COLO668 (cell line): ENCODE measurements around the gene SORCS2.

Experiments used
- DNase-seq: peaks from one replicate; lab custom pipeline; 2025; ENCODE audit not compliant: unreplicated experiment; lab: John Stamatoyannopoulos, UW

SORCS2 gene

DNA sequence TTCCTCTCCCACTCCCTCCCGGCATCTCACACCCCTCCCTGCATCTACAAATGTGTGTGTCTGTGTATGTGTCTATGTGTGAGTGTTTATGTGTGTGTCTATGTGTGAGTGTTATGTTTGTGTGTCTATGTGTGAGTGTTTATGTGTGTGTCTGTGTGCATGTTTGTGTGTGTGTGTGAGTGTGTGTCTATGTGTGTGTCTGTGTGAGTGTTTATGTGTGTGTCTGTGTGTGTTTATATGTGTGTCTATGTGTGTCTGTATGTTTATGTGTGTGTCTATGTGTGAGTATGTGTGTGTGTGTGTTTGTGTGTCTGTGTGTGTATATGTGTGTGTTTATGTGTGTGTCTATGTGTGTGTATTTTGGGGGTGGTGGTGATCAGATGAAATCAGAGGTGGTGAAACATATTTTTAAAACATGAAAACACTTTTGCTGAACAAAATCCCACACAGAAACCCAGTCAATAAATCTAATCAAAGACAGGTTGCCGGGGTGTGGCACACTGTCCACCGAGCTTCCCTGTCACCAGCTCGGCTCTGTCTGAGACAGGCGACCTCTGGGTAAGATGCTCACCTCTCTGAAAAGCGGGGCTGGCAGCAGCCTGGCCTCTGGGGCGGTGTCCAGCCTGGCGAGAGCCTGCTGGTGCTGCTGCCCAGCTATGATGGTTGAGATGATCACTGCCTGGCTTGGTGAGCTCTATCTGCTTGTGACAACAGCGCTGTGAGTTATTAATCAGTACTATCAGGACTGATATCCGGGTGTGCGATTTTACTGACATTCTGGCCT lies 429.1 kb downstream of the SORCS2 start:
- DNase-seq = no peak

DNA sequence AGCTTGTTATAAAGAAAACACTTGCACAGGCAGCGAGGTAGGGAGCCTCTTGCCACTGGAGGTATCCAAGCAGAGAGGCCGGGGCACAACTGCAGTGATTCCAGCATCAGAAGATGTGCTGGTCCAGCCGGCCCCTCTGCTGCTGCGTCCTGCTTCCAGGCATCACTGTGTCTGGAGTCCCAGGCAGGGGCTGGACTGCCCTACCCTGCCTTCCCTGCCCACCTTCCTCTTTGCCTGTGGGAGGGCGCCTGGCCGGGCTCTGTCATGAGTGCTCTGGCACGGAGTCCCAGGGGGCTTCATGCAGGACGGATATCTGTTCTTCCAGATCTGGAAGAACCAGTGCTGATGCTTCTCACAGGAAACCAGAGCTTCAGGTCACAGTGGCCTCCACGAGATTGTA lies 430.0 kb downstream of the SORCS2 start:
- DNase-seq = no peak

DNA sequence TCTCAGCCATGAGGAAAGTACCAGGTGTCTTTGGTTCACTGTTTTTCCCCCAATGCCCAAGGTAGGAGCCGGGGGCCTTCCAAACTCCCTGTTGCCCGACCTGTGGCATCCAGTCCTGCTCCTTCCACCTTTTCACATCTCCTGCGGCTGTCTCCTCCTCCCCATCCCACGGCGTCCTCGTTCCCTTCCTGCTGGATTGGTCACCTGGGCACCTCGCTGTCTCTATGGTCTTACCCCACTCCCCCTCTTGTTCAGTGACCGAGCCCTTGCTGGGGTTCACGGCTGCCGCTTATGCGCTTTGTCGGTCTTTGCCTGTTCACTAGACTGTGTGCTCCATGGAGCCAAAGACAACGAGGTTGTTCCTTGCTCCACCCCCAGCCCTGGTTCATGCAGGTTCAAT lies 431.1 kb downstream of the SORCS2 start:
- DNase-seq = no peak

DNA sequence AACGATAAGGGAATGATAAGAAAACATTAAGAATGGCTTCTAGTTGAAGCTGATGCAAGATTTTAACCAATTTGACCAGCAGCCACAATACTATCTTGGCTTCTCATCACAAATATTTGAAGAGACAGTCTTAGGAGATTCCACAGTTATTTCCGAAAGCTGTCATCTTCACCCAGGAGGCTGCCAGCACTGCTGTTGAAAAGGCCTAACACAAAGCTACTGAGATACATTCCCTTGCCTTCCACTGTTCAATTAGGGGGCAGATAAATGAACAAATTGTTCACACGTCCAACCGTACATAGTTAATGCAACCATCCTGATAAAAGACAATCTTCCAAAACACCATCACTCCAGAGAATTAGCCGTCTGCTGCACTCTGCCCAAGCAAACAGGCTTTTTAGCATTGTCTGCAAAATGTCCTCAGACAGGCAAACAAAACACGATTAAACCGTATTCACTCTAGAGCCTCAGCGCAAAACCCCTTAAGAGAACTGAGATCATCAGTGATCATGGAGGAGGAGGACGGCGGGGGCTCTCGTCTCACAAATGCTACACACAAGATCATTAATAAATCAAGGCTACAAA lies 432.1 kb downstream of the SORCS2 start:
- no peak for DNase-seq

DNA sequence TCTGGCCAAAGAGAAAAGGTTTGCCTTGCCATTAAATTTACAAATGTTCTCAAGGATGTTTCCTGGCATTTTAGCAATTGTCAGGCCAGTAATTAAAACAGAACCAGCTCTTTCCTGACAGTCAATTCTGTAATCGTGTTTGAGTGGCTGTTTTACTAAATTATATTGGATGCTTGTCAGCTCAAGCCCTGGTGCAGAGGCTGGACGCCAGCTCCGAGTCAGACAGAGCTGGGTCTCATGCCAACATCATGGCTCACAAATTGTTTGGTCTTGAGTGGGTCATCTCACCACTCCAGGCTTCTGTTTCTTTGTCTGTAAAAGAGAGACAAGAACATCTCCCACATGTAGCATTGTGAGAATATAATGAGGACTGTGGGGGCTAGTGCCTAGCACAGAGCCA lies 432.7 kb downstream of the SORCS2 start:
- DNase-seq = no peak

DNA sequence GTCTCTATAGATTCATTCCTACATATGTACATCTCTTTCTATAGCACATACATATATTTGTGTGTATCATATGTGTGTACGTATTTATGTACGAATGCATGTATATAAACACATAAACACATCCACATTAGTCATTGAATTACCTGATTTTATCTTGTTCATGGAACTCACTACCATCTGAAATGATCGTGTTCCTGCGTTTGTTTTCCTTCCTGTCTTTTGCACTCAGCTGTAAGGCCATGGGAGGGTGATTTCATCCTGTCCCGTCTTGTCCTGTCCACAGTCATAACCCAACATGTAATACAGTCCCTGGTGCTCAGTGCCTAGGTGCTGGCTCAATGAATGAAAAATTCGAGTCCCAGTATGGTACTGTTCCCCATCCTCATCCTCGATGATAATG lies 434.2 kb downstream of the SORCS2 start:
- DNase-seq = no peak

DNA sequence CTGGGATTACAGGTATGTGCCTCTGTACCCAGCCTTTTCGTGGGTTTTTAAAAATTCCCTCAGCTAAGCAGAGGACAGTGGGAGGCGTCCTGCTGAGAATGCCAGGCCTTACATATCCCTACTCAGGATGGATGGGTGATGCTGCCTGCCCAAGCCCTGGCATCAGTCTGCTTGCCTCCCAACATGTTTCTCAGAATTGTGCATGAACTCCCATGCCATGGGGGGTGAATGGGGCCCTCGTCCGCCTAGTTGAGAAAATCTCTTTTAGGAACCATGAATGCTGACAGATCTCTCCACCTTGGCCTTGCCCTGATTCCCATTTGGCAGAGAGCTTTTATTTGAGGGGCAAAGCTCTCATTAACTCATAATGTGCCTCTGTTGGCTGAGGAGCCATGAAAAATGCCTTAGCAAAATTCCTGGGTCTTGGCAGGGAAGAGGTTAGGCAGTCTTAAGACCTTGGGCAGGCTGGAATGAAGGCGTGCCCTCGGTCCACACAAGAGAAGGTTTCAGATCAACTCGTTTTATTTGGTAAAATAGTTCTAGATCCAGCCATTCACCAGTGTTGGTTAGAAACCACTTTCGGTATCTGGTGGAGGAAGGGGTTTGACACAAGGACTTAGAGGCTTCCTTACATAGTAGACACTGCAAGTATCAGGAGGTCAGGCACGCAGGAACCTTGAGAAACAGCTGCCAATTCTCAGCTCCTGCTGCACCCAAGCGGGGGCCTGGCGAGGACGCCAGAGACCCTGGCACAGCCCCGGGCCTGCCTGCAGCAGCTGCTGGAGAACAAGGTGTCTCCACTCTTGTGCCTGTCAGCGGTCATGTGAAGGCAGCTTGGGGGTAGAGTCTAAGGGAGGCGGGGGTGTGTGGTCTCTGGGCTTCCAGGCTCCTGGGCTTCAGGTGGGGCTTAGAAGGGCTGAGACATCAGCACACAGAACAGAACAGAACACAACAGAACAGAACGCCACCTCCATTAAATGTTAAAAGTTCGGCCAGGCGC lies 435.2 kb downstream of the SORCS2 start:
- DNase-seq = no peak

DNA sequence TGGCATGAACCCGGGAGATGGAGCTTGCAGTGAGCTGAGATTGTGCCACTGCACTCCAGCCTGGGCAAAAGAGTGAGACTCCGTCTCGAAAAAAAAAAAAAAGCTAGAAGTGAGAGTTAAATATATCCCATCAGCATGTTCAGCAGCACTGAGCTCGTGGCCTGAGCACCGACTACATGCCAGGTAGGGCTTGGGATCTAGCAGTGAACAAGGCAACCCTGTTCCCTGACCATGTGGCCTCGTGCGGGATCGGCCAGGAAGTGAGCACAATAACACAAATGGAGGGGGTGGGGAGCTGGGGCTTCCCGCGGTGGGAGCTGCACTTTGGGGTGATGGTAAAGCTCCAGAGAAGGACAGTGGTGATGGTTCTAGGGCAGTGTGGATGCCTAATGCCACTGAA lies 436.1 kb downstream of the SORCS2 start:
- no peak for DNase-seq

DNA sequence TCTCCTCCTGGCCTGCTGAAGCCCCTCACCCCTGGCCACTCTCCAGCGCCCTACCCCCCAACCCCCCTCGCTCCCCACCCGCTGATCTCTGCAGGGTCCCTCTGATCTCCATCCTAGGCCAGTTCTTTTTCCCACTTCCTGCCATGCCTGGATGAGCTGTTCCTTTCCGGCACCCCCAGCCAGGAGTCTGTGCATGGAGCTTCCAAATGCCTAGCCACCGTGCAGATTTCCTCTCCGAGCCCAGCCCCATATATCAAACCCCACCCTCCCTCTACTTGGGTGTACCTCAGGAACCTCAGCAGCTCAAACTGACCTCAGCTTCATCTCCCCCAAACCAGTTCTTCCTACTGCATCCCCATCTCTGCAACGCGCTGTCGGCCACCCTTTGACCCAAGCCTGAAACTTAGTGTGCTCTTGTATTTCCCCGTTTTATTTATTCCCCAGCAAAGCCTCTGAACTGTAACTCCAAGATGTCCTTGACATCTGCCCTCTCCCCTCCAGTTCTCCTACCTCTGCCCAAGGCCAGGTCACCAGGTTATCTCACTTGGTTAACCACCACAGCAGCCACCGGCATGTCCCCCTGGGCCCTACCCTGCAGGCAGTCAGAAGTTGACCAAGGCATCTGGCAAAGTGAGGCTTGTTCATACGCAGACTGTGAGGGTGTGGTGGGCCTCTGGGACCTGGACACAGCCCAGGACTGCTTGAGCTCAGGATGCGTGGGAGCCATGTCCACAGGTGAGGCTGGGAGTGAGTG lies 437.3 kb downstream of the SORCS2 start:
- no peak for DNase-seq

DNA sequence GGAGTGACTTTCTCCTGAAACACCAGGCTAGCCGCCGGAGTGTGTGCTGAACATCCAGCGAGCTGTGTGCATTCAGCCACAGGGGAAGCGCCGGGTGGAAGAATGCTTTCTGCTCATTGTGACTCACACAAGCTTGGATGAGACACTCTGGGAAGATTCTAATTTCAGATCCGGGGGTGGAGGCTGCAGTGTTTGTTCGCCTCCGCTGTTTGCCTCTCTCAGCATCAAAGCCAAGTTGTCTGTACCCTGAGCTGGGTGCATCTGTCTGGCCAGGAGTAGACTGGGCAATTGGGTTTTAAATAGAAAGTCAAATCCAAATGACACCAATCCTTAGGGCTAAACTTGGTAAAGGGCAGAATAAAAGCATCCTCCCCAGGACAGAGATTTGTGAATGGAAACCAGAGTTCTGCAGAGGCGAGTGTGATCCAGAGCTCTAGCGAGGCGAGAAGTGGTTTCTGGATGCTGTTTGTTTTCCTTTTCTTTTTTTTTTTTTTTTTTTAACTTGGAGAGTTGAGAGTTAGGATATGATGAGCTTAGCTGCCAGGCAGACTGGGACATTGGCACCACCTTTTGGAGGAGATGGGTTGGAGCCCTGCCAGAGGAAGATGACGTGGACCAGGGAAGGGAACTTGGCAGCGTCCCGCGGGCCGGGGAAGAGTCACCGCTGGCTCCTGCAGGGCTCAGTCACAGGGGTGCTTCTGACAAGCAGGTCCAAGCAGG lies 438.4 kb downstream of the SORCS2 start:
- DNase-seq = no peak

DNA sequence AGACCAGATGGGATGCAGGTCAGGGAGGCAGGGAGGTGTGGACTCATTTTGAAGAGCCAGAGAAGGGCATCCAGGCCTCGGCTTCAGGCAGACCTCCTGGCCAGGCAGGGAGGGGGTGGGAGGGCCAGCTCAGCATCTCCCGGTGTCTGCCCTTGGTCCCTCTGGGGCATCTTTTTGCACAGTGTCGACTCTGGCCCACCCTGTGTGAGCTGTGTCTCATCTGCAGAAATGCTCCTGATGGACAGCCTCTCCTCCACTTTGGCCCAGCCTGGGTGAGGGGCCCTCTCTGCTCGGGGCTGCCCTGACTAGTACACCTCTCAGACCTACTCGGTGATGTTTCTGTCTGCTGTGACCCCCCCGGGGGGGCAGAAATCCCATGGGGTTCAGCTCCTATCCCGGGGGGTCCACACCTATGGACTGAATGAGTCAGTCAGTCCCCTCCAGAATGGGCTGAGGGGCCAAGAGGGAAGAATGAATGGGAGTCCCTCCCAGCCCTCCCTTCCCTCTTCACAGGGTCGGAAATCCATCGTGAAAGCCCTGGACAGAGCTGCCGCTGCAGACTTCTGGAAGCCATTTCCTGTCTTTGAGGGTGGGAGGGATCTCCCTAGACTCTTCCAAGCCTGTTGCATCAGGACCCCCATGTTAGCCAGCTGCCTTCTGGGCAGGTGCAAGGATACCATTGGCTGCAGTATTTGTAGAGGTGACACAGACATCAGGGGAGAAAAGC lies 439.1 kb downstream of the SORCS2 start:
- DNase-seq = no peak

DNA sequence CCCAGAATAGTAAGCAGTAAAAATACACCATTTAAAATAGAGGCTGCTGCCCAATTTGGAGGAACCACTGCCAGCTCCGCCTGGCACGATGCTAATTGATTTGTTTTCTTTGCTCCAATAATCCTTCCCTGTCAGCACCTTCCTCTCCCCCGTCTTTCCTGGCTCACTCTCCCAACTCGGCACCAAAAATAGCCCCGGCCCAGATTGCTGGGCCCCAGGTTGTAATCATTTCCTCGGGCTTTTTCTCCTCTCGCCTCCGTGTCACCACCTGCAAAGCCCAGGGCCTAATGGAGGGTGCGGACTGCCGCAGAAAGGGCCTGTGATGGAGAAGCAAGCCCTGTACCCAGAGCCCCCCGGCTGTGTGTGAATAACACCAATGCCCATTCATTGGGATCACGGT lies 440.0 kb downstream of the SORCS2 start:
- DNase-seq = no peak

DNA sequence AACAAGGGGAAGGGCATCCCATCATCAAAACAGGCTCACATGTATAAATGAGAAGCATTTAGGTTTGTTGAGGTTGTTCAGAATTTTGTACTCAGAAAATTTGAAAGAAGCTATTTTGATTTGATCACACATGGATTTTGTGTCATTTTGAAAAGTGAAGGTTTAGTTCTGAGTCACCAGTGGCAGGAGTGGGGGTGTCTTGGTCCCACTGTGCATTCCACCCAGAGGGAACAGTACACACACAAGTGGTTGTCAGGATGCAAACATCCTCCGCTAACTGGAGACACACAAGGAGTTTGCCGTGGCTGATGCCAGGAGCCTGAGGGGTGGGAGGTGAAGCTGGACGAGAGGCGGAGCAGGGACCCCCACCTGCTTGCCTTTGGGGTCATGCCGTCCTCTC lies 440.6 kb downstream of the SORCS2 start:
- DNase-seq = no peak

DNA sequence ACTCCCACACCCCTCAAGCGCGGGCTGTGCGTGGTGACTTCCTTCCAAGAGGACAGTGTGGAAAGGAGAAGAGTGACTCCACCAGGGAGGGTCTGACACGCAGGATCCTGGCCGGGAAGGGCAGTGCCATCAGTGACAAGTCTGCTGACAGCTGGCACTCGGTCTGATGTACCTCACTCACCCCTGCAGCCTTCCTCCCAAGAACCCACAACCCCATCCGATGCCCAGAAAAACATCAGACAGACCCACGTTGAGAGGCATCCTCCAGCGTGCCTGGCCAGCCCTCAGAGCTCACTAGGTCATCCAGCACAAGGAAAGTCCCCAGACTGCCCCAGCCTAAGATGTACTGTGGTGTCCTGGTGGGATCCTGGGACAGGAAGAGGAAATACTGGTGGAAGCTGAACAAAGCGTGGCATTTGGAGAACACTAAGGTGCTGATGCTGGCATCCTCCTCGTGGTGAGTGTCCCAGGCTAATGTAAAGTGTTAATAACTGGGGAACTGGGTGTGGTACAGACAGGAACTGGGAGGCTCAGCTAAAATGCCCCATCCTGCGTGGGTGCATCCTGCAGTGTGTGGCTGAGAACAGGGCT lies 442.4 kb downstream of the SORCS2 start:
- DNase-seq = no peak

DNA sequence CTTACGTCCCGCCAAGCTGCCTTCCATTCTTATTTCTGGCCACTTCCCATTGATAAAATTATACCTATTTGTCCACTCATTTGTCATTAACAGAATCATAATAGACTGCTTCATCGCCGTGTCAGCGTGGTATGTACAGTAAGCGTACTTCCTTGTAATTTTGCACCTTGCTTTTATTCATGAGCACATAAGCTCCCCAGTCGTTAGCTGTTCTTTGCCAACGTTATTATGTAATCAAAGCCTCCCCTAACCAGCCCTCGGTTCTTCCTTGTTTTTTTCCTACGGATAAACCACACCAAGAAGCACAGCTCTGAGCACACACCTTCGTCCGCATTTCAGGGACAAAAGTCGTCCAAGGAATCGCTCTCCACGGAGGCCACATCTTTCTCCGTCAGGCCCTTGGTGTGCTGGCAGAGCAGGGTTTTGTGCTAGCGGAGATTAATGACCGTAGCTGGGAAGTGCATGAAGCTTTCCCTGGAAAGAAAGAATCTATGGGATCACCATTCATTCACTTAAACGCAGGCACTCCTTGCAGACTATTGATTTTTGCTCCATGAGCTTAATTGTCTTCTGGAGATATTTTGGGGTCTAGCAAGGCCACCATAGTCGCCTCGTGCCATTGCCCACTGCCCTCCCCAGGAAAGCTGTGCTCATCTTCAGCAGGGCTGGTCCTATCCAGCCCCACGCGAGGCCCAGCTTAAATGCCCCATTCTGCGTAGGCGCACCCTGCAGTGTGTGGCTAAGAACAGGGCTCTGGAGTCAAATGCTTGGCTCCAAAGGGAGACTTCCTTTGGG lies 443.3 kb downstream of the SORCS2 start:
- no peak for DNase-seq

DNA sequence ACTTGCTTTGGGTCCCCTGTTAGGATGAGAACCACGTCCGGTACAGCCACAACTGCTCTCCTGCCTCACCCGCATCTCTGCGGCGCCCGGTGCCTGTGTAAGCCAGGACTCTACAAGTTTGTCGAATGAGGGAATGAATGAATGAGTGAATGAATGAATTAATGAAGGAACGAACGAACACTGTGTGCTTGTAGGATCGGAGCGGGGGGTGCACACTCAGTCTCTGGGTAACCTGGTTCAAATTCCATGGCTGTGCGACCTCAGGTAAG lies 443.8 kb downstream of the SORCS2 start:
- no peak for DNase-seq

DNA sequence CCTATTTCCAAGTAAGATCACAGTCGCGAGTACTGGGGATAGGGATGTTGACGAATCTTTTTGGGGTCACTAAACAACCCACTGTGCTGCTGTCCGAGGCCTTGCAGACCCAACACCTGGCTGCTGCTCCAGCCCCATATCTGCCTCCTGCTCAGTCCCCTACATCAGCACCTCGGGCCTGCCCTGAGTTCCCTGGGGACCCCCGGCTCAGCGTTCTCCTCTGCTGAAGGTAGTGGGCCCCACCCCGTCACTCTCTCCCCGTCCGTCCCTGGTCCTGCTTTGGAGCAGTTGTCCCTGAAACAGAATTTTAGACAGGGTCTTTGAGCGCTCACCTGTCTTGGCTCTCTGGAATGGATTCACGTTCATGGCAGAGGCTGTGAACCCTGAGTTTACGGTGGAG lies 444.8 kb downstream of the SORCS2 start:
- DNase-seq = no peak

DNA sequence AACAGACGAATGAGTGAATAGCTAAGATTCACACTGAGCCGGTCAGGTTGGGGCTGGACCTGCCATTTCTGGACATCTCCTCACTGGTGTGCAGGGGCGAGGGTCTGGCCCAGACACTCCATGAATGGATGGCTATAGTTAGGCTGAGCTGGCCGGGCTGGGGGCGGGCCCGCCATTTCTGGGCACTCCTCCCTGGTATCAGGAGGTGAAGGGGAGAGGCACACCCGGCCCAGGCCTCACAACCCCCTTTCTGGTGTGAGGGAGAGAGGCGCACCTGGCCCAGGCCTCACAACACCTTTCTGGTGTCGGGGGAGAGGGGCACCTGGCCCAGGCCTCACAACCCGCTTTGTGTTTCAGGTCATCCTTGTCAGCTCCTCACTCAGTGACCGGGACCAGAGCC lies 445.6 kb downstream of the SORCS2 start:
- no peak for DNase-seq

DNA sequence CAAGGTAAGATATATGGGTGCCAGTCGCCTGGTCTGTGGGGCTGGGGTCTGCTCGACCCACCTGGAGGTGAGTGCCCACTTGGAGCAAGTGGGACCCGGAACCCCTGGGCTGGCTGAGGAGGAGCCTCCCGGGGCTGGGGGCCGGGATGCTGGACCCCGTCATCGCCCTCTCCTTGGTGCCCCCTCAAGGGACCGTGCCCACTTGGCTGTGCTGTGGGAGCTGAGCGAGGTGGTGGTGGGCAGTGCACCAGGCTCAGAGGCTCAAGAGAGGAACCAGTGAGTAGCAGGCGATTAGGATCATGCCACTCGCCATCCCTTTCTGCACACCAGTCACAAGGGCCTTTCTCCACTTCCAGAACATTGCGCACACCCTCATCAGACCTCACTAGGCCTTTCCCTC lies 446.2 kb downstream of the SORCS2 start:
- DNase-seq = no peak
